Kidney (tissue), 14 donors: ENCODE measurements around the gene HOXB2. TPM values are rescaled to one million over a fixed set of nuclear protein-coding genes. Genes with fewer than 3 reads are reported as not detected.

Experiments used
- DNase-seq, 5 donors: peaks; one replicate each; pipeline ENCODE4 v3.0.0-alpha.2; 2013 to 2020
- FAIRE-seq: peaks from 2 replicates; lab custom pipeline; 2012; peaks lifted over from hg19 to GRCh38; lab: Jason Lieb, UNC
- H3K27ac ChIP-seq, 2 donors: one replicate each; pipeline ENCODE4 v1.7.0; 2013; ENCODE audit warnings: low read depth in 2 of 2, low read length in 2 of 2, inconsistent platforms in 1 of 2
- H3K27me3 ChIP-seq: one replicate; pipeline ENCODE4 v1.7.1; 2013; ENCODE audit warnings: low read length, inconsistent platforms; ENCODE audit not compliant: control insufficient read depth, insufficient read depth
- H3K36me3 ChIP-seq, 3 donors: one replicate each; pipeline versions ENCODE4 v1.7.0 to v1.7.1; 2013; ENCODE audit warnings: low read length in 3 of 3, control low read depth in 1 of 3, inconsistent platforms in 1 of 3; ENCODE audit not compliant: insufficient read depth in 3 of 3, control insufficient read depth in 2 of 3
- H3K4me1 ChIP-seq, 3 donors: one replicate each; pipeline versions ENCODE4 v1.7.0 to v1.7.1; 2013; ENCODE audit warnings: low read length in 3 of 3, inconsistent platforms in 1 of 3, low read depth in 1 of 3; ENCODE audit not compliant: control insufficient read depth in 2 of 3, insufficient read depth in 2 of 3
- H3K4me3 ChIP-seq, 3 donors: one replicate each; pipeline versions ENCODE4 v1.7.0 to v1.8.1; 2013; ENCODE audit warnings: low read length in 3 of 3, control low read depth in 1 of 3, inconsistent platforms in 1 of 3
- H3K9ac ChIP-seq, 3 donors: one replicate each; pipeline versions ENCODE4 v1.7.0 to v1.7.1; 2013; ENCODE audit warnings: low read length in 3 of 3, control low read depth in 1 of 3, inconsistent platforms in 1 of 3
- H3K9me3 ChIP-seq, 3 donors: one replicate each; pipeline versions ENCODE4 v1.7.0 to v1.7.1; 2013; ENCODE audit warnings: low read length in 3 of 3, control low read depth in 1 of 3, inconsistent platforms in 1 of 3; ENCODE audit not compliant: control insufficient read depth in 2 of 3, insufficient read depth in 1 of 3
- CTCF ChIP-seq: IDR thresholded peaks from 3 replicates; pipeline ENCODE4 v1.5.1; 2012; ENCODE audit warnings: mild to moderate bottlenecking, moderate library complexity, borderline replicate concordance; ENCODE audit not compliant: insufficient read depth; ENCODE audit errors: extremely low read depth
- intact Hi-C: fragments of 100-400 bp; cut with DNase I; formaldehyde crosslinking; loops from one replicate; pipeline ENCODE4 v1.11.1; 2022
- polyA plus RNA-seq: library from polyadenylated mRNA; stranded (reverse); fragments of 350-450 nt; fragmentation: Illumina TruSeq; extraction: RNeasy Lipid Tissue Mini Kit (QIAGEN cat#74804); gene quantifications from one replicate; pipeline ENCODE4 v1.2.3, GENCODE V29; 2014; ENCODE audit warnings: low read depth, low replicate concordance; ENCODE audit not compliant: insufficient read depth
- total RNA-seq: library from RNA; stranded (reverse); fragmentation: NEBNext Ultra II Directional; extraction: Animal tissue kit (Norgen Biotek cat#: 25700); gene quantifications from one replicate; pipeline ENCODE4 v1.2.1, GENCODE V29; 2021
- donor health status: control.
- donor health status: control.
- donor health status: control.
- donor health status: control.
- donor health status: control.
- donor health status: DM: yes; HTN: yes; CAD: no.
- donor health status: Normal renal cell carcinoma (clear cell type).

HOXB2 gene
- total and polyA plus RNA-seq, 2 donors from 2014 or later = 30.7 to 61.9 TPM

GRCh38 chr17:48541036-48541576 is 3.8 kb downstream of the HOXB2 start:
- FAIRE-seq (no peak), DNase-seq (peak in 1 of 5 donors; percentile 67)
- Histone ChIP-seq H3K9me3 (no peaks in the 10 kb centered on the region), H3K9ac (peak overlapping the region; percentile 58 to 99 (median 85)), H3K4me3 (peak overlapping the region; percentile 70 to 89 (median 85)), H3K36me3 (no peaks in the 10 kb centered on the region), H3K27ac (peak overlapping the region; percentile 97 to 98), H3K27me3 (no peaks in the 10 kb centered on the region), H3K4me1 (peaks cover 3 to 13% (median 11%) of the 10 kb centered on the region in 3 donors)
- intact Hi-C loops = loop anchor here (5.0 kb wide), 1 partner anchor 36 kb away; the partner anchor contains the start of gene HOXB4
- no peak for TF ChIP-seq CTCF

GRCh38 chr17:48540213-48540612 is 4.7 kb downstream of the HOXB2 start:
- peak in 2 of 5 donors; percentile 42 to 66 for DNase-seq
- Histone ChIP-seq H3K27me3 (no peaks in the 10 kb centered on the region), H3K36me3 (no peaks in the 10 kb centered on the region), H3K9ac (peak overlapping the region in 1 of 3 donors; percentile 28), H3K4me3 (peak overlapping the region in 1 of 3 donors; percentile 26), H3K27ac (peak overlapping the region in 1 of 2 donors; percentile 18), H3K4me1 (peaks cover 0 to 8% (median 5%) of the 10 kb centered on the region in 3 donors), H3K9me3 (no peaks in the 10 kb centered on the region)
- TF ChIP-seq CTCF = no peak
- no peak for FAIRE-seq
- intact Hi-C loops = loop anchor here (5.0 kb wide), 1 partner anchor 37 kb away; the partner anchor contains the start of gene HOXB4

- no peak overlapping the region for H3K4me3 ChIP-seq
- DNase-seq (peak in 3 of 5 donors; percentile 45 to 79 (median 69)), FAIRE-seq (no peak)
- peak overlapping the region; percentile 32 to 69 for H3K27ac ChIP-seq
- peaks cover 0 to 8% (median 3%) of the 10 kb centered on the region in 3 donors for H3K4me1 ChIP-seq
- no peaks in the 10 kb centered on the region for H3K27me3 ChIP-seq
- no peak overlapping the region for H3K9ac ChIP-seq
- intact Hi-C loops = no loop called here
- no peaks in the 10 kb centered on the region for H3K9me3 ChIP-seq
- TF ChIP-seq CTCF = no peak
- H3K36me3 ChIP-seq = no peaks in the 10 kb centered on the region
Measured at GRCh38 chr17:48539177-48539576, 5.7 kb downstream of the HOXB2 start.
